DOHH2 (cell line): ENCODE data around the gene SESTD1.

Experiments
- H3F3A ChIP-seq: fragments of 200-600 bp; sonication (generic), shearing (Covaris generic); 2 replicates; pipeline ENCODE4 v1.6.0; 2016; ENCODE audit warnings: antibody characterized with exemption, mild to moderate bottlenecking; ENCODE audit not compliant: control insufficient read depth, insufficient read depth
- H3K27ac ChIP-seq: fragments of 200-600 bp; sonication (generic); 2 replicates; pipeline ENCODE4 v1.5.1; 2014; ENCODE audit warnings: low read depth, mild to moderate bottlenecking, low read length, moderate library complexity
- H3K27me3 ChIP-seq: fragments of 200-600 bp; sonication (generic); 2 replicates; pipeline ENCODE4 v1.6.1; 2014; ENCODE audit warnings: mild to moderate bottlenecking, low read length, mixed read lengths; ENCODE audit not compliant: control insufficient read depth
- H3K36me3 ChIP-seq: fragments of 200-600 bp; sonication (generic); 2 replicates; pipeline ENCODE4 v1.6.1; 2014; ENCODE audit warnings: mild to moderate bottlenecking, low read length, moderate library complexity, mixed read lengths; ENCODE audit not compliant: control insufficient read depth
- H3K4me1 ChIP-seq: fragments of 200-600 bp; sonication (generic); 2 replicates; pipeline ENCODE4 v1.6.1; 2014; ENCODE audit warnings: mild to moderate bottlenecking, low read length, mixed read lengths; ENCODE audit not compliant: control insufficient read depth
- H3K4me2 ChIP-seq: fragments of 200-600 bp; sonication (generic); 2 replicates; pipeline ENCODE4 v1.6.0; 2014; ENCODE audit warnings: mild to moderate bottlenecking, low read length, moderate library complexity
- H3K4me3 ChIP-seq: fragments of 200-600 bp; sonication (generic); 2 replicates; pipeline ENCODE4 v1.5.1; 2014; ENCODE audit warnings: mild to moderate bottlenecking, low read length, mixed read lengths
- H3K79me2 ChIP-seq: fragments of 200-600 bp; sonication (generic); 2 replicates; pipeline ENCODE4 v1.6.1; 2014; ENCODE audit warnings: mild to moderate bottlenecking, low read length, mixed read lengths; ENCODE audit not compliant: control insufficient read depth
- H3K9me2 ChIP-seq: fragments of 200-600 bp; sonication (generic); replicated peaks from 2 replicates; pipeline ENCODE4 v1.6.1; 2014; ENCODE audit warnings: mild to moderate bottlenecking, low read length, mixed read lengths; ENCODE audit not compliant: control insufficient read depth
- H3K9me3 ChIP-seq: fragments of 200-600 bp; sonication (generic); 2 replicates; pipeline ENCODE4 v1.6.1; 2014; ENCODE audit warnings: antibody characterized with exemption, low read length, mixed read lengths; ENCODE audit not compliant: control insufficient read depth, insufficient read depth
- H4K20me1 ChIP-seq: fragments of 200-600 bp; sonication (generic); 2 replicates; pipeline ENCODE4 v1.6.0; 2014; ENCODE audit warnings: low read depth, mild to moderate bottlenecking, antibody characterized with exemption, low read length, moderate library complexity; ENCODE audit not compliant: control insufficient read depth, insufficient read depth
- EZH2phosphoT487 ChIP-seq: fragments of 200-600 bp; sonication (generic); IDR thresholded peaks from 2 replicates; pipeline ENCODE4 v1.6.1; 2017; ENCODE audit warnings: borderline replicate concordance, mild to moderate bottlenecking, antibody characterized with exemption, low read length, moderate library complexity, mixed read lengths
- TF ChIP-seq, protein P1 (sequence below): fragments of 200-600 bp; sonication (generic); IDR thresholded peaks from one replicate; pipeline ENCODE4 v1.5.1; 2014; ENCODE audit warnings: antibody characterized with exemption, mild to moderate bottlenecking, low read depth, low read length; ENCODE audit not compliant: poor library complexity, severe bottlenecking

The SESTD1 gene

DNA sequence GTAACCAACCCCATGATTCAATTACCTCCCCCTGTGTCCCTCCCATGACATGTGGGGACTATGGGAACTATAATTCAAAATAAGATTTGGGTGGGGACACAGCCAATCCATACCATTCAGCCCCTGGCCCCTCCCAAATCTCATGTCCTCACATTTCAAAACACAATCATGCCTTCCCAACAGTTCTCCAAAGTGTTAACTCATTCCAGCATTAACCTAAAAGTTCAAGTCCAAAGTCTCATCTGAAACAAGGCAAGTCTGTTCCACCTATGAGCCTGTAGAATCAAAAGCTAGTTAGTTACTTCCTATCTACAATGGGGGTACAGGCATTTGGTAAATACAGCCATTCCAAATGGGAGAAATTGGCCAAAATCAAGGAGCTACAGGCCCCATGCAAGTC is 182.7 kb downstream of the SESTD1 start:
- no peaks in the 10 kb centered on the region for H3K9me2 ChIP-seq
- no peaks in the 10 kb centered on the region for H3K36me3 ChIP-seq
- H3K27ac ChIP-seq, result no peak overlapping the region
- H3K4me3 ChIP-seq, result no peak overlapping the region
- no peaks in the 10 kb centered on the region for H3K79me2 ChIP-seq
- H3K4me1 ChIP-seq, result peaks cover 9% of the 10 kb centered on the region
- no peaks in the 10 kb centered on the region for H4K20me1 ChIP-seq
- H3K4me2 ChIP-seq, result no peak overlapping the region
- H3F3A ChIP-seq, result no peaks in the 10 kb centered on the region
- TF ChIP-seq EZH2phosphoT487, result no peak
- TF ChIP-seq, protein P1, sequence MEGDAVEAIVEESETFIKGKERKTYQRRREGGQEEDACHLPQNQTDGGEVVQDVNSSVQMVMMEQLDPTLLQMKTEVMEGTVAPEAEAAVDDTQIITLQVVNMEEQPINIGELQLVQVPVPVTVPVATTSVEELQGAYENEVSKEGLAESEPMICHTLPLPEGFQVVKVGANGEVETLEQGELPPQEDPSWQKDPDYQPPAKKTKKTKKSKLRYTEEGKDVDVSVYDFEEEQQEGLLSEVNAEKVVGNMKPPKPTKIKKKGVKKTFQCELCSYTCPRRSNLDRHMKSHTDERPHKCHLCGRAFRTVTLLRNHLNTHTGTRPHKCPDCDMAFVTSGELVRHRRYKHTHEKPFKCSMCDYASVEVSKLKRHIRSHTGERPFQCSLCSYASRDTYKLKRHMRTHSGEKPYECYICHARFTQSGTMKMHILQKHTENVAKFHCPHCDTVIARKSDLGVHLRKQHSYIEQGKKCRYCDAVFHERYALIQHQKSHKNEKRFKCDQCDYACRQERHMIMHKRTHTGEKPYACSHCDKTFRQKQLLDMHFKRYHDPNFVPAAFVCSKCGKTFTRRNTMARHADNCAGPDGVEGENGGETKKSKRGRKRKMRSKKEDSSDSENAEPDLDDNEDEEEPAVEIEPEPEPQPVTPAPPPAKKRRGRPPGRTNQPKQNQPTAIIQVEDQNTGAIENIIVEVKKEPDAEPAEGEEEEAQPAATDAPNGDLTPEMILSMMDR, result no peak
- peaks cover 5% of the 10 kb centered on the region; the same call in 1 of the 2 replicates for H3K9me3 ChIP-seq
- no peaks in the 10 kb centered on the region for H3K27me3 ChIP-seq

- Histone ChIP-seq H3K36me3 (no peaks in the 10 kb centered on the region), H4K20me1 (no peaks in the 10 kb centered on the region), H3F3A (no peaks in the 10 kb centered on the region), H3K27me3 (no peaks in the 10 kb centered on the region), H3K9me2 (no peaks in the 10 kb centered on the region), H3K4me2 (no peak overlapping the region), H3K9me3 (peaks cover 6% of the 10 kb centered on the region; the same call in 1 of the 2 replicates), H3K79me2 (no peaks in the 10 kb centered on the region), H3K27ac (no peak overlapping the region), H3K4me1 (no peaks in the 10 kb centered on the region), H3K4me3 (no peak overlapping the region)
- TF ChIP-seq, protein P1, result no peak
- no peak for TF ChIP-seq EZH2phosphoT487
Observed at GRCh38 chr2:179072527-179072926, 192.1 kb downstream of the SESTD1 start.

- H3K9me3 ChIP-seq, result peaks cover 3% of the 10 kb centered on the region; the same call in 1 of the 2 replicates
Observed at GRCh38 chr2:179071810-179072355, 192.7 kb downstream of the SESTD1 start.

More at GRCh38 chr2:179071810-179072355, 192.7 kb downstream of the SESTD1 start:
- Histone ChIP-seq H3K9me2 (no peaks in the 10 kb centered on the region), H3K4me1 (no peaks in the 10 kb centered on the region), H3K27me3 (no peaks in the 10 kb centered on the region), H4K20me1 (no peaks in the 10 kb centered on the region), H3K36me3 (no peaks in the 10 kb centered on the region), H3K4me3 (no peak overlapping the region), H3F3A (no peaks in the 10 kb centered on the region), H3K79me2 (no peaks in the 10 kb centered on the region), H3K27ac (no peak overlapping the region), H3K4me2 (no peak overlapping the region)
- TF ChIP-seq, protein P1, result no peak
- no peak for TF ChIP-seq EZH2phosphoT487
